Measurements from ENCODE around the gene SLC4A1.
A peak's percentile ranks its signal among the peaks of the same experiment; 100 is the strongest.

Gene SLC4A1

DNA sequence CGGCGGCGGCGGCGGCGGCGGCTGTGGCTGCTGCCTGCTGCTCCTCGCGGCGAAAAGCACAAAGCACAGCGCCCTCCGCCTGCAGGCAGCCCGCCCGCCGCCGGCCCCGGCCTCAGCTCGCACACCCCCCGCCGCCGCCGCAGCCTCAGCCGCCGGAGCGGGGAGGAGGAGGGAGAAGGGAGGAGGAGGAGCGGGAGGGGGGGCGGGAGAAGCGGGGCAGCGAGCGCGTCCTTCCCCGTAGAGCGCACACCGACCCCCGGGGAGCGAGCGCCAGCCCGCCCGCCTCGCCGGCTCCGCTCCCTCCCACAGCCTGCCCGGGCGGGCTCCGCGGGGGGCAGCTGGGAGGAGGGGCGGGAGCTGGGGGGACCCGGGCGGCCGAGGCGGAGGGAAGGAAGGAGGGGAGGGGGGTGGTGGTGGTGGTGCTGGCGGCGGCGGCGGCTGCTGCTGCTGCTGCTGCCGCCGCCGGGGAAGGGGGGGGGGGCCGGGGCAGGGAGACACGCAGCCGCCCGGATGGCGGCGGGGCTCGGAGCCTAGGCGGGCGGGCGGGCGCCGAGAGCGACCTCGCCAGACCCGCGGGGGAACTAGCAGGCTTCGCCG lies 48.2 kb downstream of the SLC4A1 start, which contains the start of gene UBTF:
Gene UBTF (minus strand): TSS at position 60 of the 597 bp plus-strand sequence. CDS start 1,446 bp downstream, outside the sequence.
- no peak for DNase-seq

DNA sequence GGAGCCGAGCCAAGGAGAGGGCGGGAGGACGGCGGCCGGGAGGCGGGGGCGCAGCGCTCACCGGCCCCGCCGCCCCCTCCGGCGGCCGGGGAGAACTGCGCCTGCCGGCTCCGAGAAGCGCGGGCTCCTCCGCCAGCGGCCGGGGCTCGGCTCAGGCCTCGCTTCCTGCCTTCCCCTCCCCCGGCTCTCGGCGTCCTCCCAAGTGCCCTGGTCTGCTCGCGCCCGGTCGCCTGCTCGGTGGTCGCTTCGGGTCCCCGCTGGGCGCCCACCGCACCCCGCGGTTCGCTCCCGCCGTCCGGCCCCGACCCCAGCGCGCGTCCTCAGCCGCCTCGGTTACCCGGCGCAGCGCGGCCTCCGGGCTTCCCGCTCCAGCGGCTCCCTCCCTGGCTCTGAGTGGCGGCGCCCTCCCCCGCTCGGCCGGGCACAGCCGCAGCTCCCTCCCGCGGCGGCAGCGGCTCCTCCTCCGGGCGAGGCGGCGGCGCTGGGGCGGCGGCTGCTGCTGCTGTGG lies 48.8 kb downstream of the SLC4A1 start:
- DNase-seq = no peak

DNA sequence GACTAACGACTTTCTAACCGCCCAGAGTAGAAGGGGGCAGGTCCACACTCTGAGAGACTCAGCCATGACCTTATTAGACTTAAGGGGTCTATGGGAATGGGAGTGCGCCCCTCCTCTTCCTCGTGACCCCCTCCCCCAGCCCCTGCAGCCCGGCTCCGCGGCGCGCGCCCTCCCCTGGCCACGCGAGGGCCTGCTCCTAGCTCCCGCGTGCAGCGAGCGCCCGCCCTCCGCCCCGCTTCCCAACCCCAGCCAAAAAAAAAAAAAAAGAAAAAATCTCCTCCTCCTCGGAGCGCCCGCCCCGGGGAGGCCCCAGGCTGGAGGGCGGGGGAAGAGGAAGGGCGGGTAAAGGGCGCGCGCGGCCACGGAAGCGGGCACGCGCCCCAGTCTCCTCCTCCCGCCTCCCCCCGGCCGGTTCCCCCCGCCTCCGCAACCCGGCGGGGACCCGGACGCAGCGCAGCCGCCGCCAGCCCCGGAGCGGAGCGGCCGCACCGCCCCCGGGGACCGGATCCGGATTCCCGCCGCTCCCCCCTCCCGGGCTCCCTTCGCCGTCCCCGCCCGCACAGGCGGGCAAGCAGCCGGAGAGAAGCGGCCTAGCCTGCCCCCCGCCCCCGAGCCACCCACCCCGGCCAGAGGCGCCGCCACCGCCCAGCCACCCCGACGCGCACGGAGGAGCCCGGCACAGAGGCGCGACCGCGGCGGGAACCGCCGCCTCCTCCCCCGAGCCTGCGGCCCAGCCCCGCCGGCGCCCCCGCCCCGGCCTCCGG lies 49.4 kb downstream of the SLC4A1 start:
- DNase-seq = peak; percentile 77

DNA sequence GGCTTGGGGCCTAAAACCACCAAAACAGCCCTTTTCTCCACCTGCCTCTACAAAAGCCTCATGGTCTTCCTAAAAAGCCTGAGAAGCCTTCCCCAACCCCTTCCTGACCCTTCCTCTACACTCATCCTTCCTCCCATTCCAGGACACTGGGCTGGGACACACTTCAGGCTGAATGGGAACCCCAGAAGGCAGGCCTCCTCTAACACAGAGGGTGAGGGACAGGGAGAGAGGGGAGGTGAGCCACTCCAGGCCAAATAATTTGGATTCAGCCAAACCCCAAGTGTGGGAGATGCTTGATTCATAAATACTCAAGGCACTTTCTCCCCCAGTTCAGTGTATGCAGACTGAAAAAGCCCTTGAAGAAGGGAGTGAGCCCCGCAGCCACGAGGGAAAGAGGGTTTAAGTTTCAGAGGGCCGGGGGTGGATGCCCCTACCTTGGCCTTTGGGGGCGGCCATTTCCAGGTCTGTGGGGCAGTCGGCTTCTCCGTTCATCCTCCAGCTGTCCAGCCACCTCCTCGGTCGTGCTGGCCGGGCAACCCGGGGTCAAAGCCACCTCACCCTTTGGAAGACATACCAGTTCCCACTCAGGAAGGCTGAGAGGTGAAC lies 50.1 kb downstream of the SLC4A1 start:
- DNase-seq = no peak

DNA sequence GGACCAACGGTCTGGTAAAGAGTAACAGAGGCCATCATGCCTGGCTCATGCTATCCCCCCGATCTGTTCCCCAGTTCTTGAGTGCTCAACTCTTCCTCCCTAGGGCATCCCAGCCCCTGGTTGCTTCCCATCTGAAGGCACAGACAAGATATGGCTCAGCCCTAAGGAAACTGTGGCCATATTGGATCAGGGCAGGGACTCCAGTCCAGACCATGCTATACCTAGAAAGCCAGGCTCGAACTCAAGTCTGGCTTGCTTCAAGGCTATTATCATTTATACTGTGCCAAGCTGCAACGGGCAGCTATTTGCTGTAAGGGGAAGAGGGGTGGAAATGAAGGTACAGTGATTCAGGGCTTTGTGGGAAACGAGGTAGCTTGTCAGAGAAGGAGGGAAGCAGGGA lies 51.2 kb downstream of the SLC4A1 start:
- DNase-seq = no peak

DNA sequence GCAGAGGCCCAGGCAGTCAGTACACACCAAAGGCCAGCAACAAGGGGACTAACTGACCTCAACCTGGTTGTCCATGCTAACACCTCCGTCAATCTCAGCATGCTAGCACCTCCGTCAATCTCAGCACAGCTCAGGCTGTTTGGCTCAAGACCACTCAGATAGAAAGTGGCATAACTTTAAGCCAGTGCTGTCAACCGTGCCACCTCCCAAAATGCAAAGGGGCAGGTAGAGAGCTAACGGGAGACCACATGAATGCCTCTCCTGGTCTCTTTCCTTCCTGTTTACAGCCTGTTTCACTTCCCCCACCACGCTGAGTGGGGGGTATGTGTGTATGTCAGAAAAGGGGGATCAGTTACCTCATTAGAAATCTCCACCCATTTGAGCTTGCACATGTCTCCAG lies 51.8 kb downstream of the SLC4A1 start:
- no peak for DNase-seq

DNA sequence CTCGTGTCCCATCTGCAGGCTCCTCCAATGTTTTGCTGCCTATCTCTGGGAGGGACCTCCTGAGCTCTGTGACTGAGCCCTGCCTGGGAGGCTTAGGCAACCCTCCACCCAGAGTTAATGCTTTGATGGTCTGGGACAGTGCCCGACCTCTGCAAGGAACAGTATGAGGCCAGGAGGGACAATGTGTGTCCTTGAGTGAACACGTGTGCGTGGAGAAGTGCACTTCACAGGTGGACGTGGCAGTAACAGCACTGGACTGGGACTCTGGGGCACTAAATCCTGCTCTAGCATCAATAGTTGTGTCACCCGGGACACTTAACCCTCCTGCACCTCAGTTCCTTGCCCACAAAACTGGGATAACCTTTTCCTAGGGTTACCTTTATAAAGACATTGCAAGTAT lies 53.0 kb downstream of the SLC4A1 start:
- DNase-seq = no peak

DNA sequence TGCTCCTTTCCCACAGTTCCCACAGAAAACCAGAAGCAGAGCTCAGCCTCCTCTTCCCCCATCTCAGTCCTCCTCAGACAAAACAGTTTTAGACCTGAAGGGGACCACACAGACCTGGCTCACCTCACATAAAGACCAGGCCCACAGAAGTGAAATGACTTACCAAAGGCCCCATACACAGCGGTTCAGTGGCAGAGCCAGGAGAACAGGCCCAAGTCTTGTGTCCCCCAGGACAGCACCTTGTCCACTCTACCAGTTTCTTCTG lies 53.8 kb downstream of the SLC4A1 start:
- DNase-seq = no peak

DNA sequence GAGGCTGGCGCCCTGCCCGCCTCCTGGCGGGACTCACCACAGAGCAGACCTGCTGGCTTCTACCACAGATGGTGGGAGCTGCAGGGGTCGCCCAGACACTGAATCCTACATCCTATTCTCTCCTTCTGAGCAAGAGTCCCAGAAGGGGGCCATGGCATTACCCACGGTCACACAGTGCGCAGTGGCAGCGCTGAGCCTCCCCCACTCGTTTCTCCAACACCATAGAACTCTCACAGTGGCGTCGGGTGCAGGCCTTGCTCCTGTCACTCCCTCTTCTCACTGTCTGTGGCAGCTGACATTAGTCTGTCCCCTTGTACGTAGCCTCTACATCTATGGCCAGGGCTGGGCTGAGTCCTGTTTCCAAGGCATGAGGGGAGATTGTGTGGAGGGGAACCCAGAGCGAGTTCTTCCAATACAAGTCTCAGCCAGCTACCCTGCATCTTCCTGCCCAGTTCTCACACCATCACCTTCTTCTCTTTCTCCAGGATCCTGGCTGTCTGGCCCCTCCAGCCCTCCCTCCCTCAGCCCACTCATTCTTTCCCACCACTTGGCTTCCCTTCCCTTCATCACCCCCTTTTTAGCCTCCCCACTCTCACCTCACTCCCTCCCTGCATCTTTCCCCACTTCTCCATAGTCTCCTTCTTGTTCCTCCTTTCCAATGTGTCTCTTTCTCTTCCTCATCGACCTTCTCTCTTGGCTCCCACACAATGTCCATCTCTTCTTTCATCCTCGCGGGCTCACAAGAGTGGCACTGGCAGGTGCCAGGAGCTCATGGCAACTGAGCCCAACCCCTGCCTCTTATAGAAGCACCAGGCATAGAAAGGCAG lies 54.3 kb downstream of the SLC4A1 start:
- no peak for DNase-seq

DNA sequence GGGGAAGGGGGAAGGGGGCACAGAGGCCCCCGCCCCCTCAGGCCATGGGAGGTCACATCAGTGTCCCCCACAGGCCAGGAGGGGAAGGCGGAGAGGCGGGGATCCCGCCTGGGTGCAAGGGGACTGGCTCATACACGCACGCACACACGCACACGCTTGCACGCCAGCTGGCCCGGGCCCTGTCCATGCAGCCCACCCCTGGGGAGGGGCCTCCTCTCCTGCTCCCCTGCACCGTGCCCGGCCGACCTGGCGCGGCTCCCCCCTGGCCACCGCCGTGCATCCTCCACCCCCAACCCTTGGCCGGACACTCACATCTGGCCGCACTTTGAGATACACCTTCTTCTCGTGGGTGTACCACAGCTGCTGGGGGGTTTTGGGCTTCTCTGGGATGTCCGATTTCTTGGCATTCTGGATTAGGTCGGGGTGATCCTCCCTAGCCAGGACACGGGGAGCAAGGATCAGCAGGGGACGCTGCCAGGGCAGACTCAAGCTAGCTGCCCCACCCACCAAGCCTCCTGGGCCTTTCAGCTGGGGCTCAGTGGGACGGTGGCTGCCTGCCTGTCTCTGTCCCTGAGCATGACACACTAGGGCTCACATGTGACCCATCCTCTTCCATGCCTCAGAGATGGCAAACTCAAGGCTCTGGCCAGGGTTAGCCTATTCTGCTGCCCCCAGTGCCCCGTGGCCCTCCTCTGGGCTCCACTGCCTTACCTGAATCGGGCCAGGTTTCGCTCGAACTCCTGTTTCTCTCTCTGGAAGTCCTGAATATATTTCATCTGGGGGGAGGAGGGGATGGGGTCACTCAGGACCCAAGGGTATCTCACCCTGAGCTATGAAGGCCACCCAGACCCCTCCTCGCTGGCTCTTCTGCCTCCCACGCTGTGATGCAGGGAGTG lies 55.2 kb downstream of the SLC4A1 start:
- no peak for DNase-seq

DNA sequence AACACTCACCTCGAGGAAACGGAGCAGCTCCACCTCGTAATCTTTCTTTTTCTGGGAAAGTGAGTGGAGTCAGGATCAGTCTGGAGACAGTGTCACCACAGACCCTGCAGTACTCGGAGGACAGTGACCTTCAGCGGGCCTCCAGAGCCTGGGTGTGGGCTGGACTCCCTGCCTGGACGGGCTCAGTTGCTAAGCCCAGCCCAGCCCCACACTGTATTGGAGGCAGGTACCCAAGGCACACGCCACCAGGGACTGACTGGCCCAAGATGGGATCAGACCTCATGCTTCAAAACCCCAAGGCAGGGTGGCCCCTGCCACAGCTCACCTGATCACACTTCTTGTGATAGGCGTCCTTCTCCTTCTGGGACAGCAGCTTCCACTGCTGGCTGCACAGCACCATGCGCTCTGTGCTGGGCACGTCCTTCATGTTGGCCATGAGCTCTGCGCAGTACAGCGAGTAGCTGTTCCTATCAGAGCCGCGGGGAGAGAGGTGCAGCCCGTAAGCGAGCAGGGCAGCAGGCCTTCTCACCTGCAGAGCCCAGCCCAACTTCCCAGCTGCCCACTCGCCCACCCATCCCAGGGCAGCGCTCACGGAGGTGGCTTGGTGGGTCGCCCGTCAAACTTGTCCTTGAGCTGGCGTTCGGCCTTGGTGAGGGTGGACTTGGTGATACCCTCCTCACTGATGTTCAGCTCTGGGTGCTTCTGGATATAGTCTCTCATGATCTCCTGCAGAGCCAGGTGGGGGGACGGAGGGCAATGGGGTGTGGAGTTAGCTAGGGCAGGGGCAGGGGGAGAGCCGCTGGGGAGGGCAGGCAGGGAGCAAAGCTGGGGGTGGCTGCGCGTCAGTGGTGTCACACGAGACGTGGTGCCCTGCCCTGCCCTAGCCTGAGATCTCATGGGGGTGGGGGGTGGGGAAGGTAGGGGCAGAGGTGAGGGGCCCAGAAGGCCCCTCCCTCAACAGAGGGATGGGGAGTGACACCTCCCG lies 56.4 kb downstream of the SLC4A1 start:
- DNase-seq = no peak

DNA sequence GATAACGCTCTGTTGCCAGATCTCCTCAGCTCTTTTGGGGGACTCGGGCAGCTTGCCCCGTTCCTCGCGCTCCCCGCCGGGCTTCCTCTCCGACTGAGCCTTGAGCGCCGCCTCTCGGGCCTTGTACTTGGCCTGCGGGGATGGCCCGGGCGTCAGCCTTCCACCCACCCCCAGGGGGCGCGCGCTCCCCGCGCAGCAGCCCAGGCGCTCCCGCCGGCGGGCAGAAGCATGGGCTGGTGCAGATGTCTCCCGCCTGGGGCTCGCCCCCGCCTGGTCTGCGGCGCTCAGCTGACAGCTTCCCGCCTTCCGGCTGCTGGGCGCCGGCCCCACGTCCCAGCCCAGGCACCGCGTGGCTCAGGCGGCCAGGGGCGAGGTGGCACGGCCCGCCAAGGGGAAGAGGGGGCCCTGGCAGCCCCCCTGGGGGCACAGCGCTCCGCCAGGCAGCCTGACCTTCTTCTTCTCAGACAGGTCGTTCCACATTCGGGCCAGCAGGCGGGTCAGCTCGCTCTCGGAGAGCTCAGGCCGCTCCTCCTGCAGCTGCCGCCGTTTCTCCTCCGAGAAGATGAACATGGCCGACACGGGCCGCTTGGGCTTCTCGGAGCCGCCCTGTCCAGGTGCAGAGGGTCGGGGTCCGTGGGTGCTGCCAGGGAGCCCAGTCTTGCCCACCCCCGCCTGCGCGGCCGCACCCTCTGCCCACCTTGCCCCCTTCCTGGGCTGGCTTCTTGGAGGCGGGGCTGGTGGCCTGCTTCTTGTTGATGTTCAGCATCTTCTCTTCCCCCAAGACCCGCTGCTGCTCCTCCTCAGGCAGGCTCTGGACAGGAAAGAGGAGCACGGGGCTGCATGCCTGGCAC lies 57.4 kb downstream of the SLC4A1 start:
- DNase-seq = peak; percentile 41

DNA sequence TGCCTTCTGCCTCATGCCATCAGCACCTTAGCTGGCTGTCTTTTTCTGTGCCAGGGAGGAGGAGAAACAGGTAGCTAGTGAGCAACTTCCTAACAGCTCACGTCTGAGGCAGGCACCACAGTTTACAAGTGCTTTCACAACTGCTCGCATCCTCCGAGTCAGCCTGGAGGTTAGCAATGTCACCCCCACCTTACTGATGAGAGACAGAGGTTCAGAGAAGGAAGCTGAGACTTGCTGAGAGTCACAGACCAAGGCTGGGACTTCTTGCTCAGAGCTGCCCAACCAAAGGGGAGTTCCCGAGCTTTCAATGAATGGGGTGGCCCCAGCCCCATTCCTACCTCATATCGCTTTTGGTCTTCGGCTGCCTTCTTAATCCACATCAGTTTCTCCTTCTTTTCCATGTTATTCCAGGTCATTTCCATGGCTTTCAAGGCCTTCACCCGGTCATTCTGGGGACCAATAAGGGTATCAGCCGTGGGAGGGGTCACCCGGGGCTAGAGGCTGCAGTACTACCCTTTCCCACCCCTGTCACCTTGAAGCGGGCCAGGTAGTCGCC lies 58.1 kb downstream of the SLC4A1 start:
- no peak for DNase-seq

DNA sequence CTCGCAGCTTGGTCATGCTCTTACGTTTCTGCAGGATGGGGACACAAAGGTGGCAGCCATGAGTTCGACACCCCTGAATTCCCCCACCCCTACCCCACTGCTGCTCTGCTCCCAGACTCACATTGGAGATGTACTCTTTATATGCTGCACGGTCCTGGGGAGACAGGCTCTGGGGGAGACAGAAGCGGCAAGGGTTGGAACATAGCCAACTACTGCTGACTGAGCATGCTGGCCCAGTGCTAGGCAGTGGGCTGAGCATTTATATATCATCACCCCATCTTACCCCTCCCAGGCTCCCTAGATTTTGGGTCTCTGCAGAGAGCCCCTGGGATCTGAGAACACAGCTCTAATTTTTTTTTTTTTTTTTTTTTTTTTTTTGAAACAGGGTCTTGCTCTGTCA lies 60.2 kb downstream of the SLC4A1 start:
- DNase-seq = no peak

DNA sequence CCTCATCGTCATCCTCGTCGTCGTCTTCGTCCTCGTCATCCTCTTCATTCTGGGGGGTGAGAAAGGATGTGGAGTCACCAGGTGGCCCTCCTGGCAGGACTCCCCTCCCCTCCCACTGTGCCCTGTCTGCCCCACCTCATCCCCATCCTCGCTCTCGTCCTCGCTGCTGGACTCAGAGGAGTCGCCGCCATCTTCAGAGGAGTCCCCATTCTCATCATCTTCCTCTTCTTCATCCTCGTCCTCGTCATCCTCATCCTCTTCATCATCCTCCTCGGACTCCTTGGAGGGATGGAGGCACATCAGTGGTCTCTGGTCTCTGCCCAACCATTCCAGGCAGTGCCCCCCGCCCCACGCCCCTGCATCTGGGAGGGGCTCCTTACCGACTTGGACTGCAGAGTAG lies 60.6 kb downstream of the SLC4A1 start:
- no peak for DNase-seq

DNA sequence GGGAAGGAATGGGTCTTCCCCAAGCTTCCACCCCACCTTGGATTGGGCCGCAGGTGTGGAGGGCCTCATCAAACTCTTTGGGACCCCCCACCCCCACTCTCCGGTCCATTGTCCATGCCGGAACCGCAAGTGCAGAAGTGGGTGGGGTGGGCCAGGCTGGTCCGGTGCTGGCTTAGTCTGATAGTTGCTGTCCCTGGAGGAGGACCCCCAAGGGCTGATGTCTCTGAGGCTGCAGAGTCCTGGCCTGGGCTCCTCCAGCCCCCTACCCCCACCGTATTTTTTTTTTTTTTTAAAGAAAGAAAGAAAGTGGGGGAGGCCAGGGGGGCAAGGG lies 61.1 kb downstream of the SLC4A1 start:
- DNase-seq = no peak

DNA sequence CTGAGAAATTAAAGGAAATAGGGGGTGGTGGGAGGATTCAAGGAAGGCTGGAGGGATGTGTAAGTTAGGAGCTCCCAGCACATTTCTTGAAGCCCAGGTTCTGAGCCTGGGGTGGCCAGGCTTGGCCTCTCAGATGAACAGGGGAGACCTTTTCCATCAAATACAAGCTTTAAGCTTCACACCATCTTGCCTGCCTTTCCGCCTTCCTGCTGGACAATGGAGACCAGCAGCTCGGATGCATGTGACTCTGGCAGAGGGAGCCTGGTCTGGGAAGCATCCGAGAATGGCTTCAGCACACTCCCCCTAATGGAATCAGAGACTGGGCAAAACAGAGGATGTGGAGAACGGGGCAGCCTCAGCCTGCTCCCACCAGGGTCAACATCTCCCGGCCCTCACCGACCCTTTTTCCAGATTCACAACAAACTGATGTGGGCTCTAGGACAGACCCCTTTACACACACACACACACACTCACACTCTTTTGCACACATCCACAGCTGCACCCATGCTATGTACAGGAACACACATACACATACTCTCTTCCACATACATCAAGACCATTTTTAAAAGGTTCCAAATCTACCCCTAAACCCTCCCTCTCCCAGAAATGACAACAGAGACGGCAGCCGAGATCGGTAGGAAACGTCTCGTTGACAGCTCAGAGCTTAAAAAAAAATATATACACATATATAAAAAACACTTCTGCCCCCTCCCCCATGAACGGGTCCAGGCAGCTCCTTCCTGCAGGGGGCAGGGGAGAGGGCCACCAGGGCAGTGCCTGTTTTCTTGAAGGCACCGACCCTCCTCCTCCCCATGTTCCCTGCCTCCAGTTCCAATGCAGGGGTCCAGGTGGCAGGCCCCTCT lies 61.7 kb downstream of the SLC4A1 start:
- DNase-seq = no peak

DNA sequence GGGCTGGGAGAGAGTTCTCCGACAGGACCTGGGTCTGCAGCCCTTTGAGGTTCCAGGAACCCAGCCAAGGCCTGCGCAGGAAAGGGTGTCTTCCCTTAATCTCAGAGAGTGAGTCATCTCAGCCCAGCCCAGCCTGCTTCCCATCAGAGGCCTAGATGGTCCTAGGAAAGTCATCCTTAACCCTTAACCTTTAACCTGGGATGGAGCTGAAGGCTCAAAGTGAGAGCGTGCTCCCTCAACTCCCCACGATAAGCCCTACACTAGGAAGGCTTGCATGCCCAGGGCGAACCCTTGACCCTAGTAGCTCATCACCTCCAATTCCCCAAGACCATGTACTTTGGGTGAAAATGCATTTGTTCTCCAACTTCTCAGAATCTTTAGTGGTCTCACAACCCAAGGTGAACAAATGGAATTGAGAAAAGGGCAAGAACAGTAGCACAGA lies 63.5 kb downstream of the SLC4A1 start:
- no peak for DNase-seq

Measured in SHP77 treated with DMSO at 0.1 percent for 48 hours (cell line).